Fibroblast of the aortic adventitia (primary cell): ENCODE measurements around the gene GLCE. TPM values are rescaled to one million over a fixed set of nuclear protein-coding genes. Genes with fewer than 3 reads are reported as not detected.

Experiments used
- DNase-seq: peaks from one replicate; pipeline ENCODE4 v3.0.0-alpha.2; 2010; ENCODE audit warnings: low read depth
- H3K4me3 ChIP-seq: 2 replicates; pipeline ENCODE4 v1.5.1; 2011; ENCODE audit warnings: low read depth, mild to moderate bottlenecking, control low read depth, low read length, moderate library complexity
- total RNA-seq: library from RNA; depleted of rRNA; stranded (reverse); fragments of >200 nt; gene quantifications from 2 replicates; pipeline ENCODE4 v1.2.3, GENCODE V29; 2012; ENCODE audit warnings: low replicate concordance
- TF ChIP-seq, protein P1 (sequence below): IDR thresholded peaks from 2 replicates; pipeline ENCODE4 v1.5.1; 2011; ENCODE audit warnings: mild to moderate bottlenecking, low read length, control low read depth, inconsistent platforms; ENCODE audit not compliant: insufficient read depth

Gene GLCE
- total RNA-seq, 1 donor, result 24.4 TPM

DNA sequence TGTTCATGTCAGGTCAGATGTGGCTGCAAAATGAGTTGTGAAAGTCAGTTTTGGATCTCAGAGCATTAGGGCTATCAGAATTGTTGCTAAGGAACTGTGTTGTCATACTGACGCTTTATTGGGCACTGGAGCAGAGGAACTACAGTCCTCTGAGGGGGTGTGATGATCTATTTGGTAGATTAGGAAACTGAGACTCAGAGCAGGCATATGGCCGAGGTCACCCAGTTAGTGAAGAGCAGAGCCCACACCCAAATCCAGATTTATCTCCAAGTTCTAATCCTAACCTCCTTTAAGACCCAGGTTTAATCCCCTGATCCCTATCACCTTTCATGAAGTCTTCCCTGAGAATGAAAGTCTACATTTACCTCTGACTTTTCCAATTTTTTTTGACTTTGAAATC lies 25.6 kb upstream of the GLCE start:
- no peak overlapping the region for H3K4me3 ChIP-seq
- TF ChIP-seq, protein P1, sequence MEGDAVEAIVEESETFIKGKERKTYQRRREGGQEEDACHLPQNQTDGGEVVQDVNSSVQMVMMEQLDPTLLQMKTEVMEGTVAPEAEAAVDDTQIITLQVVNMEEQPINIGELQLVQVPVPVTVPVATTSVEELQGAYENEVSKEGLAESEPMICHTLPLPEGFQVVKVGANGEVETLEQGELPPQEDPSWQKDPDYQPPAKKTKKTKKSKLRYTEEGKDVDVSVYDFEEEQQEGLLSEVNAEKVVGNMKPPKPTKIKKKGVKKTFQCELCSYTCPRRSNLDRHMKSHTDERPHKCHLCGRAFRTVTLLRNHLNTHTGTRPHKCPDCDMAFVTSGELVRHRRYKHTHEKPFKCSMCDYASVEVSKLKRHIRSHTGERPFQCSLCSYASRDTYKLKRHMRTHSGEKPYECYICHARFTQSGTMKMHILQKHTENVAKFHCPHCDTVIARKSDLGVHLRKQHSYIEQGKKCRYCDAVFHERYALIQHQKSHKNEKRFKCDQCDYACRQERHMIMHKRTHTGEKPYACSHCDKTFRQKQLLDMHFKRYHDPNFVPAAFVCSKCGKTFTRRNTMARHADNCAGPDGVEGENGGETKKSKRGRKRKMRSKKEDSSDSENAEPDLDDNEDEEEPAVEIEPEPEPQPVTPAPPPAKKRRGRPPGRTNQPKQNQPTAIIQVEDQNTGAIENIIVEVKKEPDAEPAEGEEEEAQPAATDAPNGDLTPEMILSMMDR, result no peak
- no peak for DNase-seq

DNA sequence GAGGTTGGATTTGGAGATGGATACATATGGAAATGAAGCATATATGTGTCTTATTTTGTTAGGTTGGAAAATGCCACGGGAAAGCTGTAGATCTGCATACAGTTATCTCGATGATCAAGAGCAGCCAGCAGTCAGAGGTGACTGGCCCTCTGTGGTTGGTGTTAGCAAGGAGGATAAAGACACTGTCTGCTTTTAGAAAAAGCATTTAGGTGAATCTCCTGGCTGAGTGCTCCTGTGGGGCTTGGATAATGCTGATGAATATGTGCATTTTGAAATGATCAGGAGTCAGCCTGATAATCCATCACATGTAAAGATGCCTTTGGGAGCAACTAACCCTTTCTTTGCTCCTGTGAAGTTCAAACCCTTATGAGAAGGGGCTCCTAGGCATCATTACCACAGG lies 24.9 kb upstream of the GLCE start:
- H3K4me3 ChIP-seq, result no peak overlapping the region
- DNase-seq, result no peak
- TF ChIP-seq, protein P1, result no peak

DNA sequence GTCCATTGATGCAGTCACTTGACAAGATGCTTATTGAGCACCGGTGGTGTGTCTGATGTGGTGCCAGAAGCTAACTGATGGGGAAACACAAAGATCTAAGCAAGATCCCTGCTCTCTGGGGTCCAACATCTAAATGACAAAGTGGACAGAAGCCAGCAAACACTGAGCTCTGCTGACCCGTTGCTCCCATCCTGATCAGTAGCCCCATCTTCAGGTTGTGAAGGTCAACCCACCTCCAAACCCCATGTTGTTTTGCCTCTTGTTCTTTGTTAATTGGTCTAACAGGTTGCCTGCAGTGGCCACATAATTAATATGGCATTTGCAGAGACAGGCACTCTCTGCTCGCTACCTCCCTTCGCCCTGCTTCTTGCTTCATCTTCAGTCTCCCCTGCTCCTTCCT lies 21.5 kb upstream of the GLCE start:
- no peak for DNase-seq
- TF ChIP-seq, protein P1, result no peak
- H3K4me3 ChIP-seq, result no peak overlapping the region

DNA sequence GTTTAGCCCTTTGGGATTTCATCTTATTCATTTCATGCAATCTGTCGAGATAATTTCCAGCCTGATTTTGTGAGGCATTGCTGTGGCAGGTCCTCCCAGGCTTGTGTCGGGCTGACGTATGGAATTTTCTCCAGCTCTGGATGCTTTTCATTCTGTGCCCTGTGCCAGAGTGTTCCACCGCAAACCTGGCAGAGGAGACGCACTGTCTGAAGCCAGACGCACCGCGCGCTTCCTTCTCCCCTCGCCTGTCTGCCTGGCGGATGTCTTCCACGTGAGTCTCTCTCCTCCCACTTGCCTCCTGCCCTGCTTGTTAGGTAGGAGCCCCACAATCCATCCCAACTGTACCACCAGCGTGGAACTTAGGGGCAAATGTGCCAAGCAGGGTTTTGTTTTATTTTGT lies 20.1 kb upstream of the GLCE start:
- peak; percentile 29 for DNase-seq
- H3K4me3 ChIP-seq, result no peak overlapping the region
- TF ChIP-seq, protein P1, result no peak

DNA sequence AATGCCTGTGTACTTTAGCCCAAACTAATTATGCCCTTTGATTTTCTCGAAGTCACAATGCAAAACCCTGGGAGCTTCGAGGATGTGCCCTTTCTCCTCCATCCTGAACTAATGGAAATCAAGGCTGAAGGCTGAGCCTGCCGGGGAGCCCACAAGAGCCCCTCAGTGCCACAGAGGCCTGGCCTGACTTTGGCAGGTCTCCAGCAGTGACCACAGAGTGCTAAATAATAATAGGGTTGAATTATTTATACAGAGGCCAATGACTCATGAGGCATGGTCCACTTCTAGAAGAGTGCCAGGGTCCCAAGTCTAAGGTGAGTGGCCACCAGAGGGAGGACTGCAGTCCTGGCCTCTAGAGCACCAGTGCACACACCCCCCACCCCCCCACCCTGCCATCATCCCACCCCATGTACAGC lies 19.1 kb upstream of the GLCE start:
- TF ChIP-seq, protein P1, result no peak
- DNase-seq, result no peak
- H3K4me3 ChIP-seq, result no peak overlapping the region

DNA sequence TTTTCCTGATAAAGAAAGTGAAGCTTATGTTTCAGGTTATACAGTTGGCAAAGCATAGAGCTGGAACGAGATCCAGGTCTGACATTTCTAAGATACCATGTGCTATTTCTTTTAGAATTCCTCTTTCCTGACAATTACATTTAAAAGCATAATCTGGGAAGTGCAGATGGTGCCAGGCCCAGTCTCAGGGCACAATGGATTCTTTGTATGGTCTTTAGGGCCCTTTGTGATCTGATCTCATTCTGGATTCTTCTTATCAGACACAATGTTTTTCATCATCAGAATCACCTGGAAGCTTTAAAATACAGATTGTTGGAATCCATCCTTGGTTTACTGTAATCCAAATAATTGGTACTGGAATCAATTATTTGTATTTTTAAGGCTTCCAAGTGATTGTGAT lies 18.6 kb upstream of the GLCE start:
- TF ChIP-seq, protein P1, result no peak
- DNase-seq, result no peak
- H3K4me3 ChIP-seq, result no peak overlapping the region

DNA sequence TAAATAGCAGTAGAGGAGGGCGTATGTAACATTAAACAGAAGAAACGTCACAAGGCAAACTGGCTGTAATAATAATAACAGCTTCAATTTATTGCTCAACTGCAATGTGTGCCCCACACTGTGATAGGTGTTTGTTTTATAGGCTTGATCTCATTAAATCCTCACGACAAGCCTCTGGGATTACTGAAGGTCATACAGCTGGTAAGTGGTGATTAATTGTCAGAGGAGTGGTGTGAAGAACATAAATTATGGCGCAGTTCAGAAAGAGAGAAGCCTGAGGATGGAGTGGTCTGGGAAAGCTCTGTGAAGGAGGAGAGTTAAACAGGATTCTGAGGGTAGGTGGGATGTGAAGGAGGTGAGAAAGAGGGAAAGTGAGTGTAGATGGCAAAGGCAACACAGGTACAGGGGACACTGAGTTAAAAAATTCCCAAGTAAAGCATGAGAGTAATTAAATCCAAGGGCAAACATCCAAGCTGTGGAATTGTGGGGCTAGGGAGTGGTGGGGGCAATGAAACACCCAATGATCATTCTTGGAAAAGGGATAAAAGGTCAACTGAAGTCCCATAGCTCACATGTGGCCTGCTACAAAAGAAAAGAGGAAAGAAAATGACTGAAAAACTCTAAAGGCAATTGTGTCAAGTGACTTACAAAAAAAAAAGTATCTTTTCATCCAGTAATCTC lies 16.5 kb upstream of the GLCE start:
- DNase-seq, result no peak
- TF ChIP-seq, protein P1, result no peak
- H3K4me3 ChIP-seq, result no peak overlapping the region
